ENCODE measurements around the gene MAGI2.

The MAGI2 gene

GRCh38 chr7:78203042-78203720 lies 1250.3 kb downstream of the MAGI2 start:
- Mint-ChIP-seq H3K9me3 (no peaks in the 10 kb centered on the region), H3K27ac (no peak overlapping the region), H3K27me3 (ENCODE audit: low read depth) (no peaks in the 10 kb centered on the region), H3K36me3 (ENCODE audit: low read depth) (no peaks in the 10 kb centered on the region), H3K4me3 (no peak overlapping the region), H3K4me1 (ENCODE audit: low read depth) (no peaks in the 10 kb centered on the region)
- no peak for DNase-seq (ENCODE audit: low spot score)

DNA sequence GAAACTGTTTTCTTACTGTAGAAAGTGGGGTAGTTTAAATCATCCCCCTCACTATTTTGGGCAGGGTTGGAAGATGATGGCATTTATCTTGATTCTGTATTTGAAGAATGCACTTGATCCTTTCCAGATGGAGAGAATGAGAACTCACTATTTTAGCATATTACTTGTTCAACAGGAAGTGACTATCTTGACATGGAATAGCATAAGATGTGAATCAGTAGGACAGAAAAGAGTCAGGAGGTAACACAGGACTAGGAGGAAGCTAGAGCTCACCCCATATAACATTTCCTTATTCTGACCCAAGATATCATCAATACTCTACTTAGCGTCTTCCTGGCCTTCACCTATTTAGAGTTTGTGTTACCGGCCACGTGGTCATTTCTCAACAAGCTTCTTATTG lies 1254.7 kb downstream of the MAGI2 start:
- no peaks in the 10 kb centered on the region for H3K36me3 Mint-ChIP-seq (ENCODE audit: low read depth)
- no peak overlapping the region for H3K27ac Mint-ChIP-seq
- H3K4me3 Mint-ChIP-seq: no peak overlapping the region
- H3K4me1 Mint-ChIP-seq (ENCODE audit: low read depth): no peaks in the 10 kb centered on the region
- H3K27me3 Mint-ChIP-seq (ENCODE audit: low read depth): no peaks in the 10 kb centered on the region
- no peaks in the 10 kb centered on the region for H3K9me3 Mint-ChIP-seq
- DNase-seq (ENCODE audit: low spot score): no peak

GRCh38 chr7:78197447-78197846 lies 1256.0 kb downstream of the MAGI2 start:
- no peaks in the 10 kb centered on the region for H3K27me3 Mint-ChIP-seq (ENCODE audit: low read depth)
- no peak overlapping the region for H3K4me3 Mint-ChIP-seq
- H3K4me1 Mint-ChIP-seq (ENCODE audit: low read depth): no peaks in the 10 kb centered on the region
- no peaks in the 10 kb centered on the region for H3K36me3 Mint-ChIP-seq (ENCODE audit: low read depth)
- no peaks in the 10 kb centered on the region for H3K9me3 Mint-ChIP-seq
- DNase-seq (ENCODE audit: low spot score): no peak
- H3K27ac Mint-ChIP-seq: no peak overlapping the region

GRCh38 chr7:78195281-78195680 lies 1258.2 kb downstream of the MAGI2 start:
- no peak for DNase-seq (ENCODE audit: low spot score)
- Mint-ChIP-seq H3K27me3 (ENCODE audit: low read depth) (no peaks in the 10 kb centered on the region), H3K27ac (no peak overlapping the region), H3K36me3 (ENCODE audit: low read depth) (no peaks in the 10 kb centered on the region), H3K4me3 (no peak overlapping the region), H3K4me1 (ENCODE audit: low read depth) (no peaks in the 10 kb centered on the region), H3K9me3 (no peaks in the 10 kb centered on the region)

GRCh38 chr7:78194611-78195010 lies 1258.9 kb downstream of the MAGI2 start:
- no peak overlapping the region for H3K27ac Mint-ChIP-seq
- no peak overlapping the region for H3K4me3 Mint-ChIP-seq
- no peaks in the 10 kb centered on the region for H3K9me3 Mint-ChIP-seq

DNA sequence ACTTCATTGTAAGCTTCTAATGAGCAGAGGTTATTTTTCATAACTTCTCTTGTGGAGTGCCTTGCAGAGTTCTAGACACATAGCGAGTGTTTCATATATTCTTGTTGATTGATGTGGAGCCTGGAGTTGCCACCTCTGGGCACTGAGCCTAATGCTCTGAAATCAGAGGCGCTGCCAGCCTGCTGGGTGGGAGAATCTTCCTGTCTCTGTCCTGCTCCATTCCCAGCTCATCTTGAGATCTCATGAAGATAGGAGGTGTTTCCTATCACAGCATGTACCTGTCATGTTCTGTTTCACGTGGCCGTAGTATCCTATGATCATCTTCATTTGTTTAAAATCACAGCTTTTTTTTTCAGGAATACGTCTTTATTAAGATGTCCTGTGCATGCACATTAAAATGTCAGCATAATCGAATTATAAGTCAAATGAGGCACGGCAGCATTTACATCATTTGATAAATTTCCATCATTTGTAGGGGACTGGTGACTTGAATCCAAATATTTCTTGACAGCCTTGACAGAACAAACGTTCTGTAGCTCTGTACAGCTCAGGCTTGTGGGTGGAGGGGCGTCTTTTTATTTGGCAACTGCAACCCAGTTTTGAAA lies 1261.9 kb downstream of the MAGI2 start:
- H3K4me3 Mint-ChIP-seq: no peak overlapping the region
- H3K27me3 Mint-ChIP-seq (ENCODE audit: low read depth): no peaks in the 10 kb centered on the region
- H3K4me1 Mint-ChIP-seq (ENCODE audit: low read depth): no peaks in the 10 kb centered on the region
- DNase-seq (ENCODE audit: low spot score): no peak
- no peaks in the 10 kb centered on the region for H3K9me3 Mint-ChIP-seq
- no peak overlapping the region for H3K27ac Mint-ChIP-seq
- no peaks in the 10 kb centered on the region for H3K36me3 Mint-ChIP-seq (ENCODE audit: low read depth)

More at GRCh38 chr7:78194611-78195010, 1258.9 kb downstream of the MAGI2 start:
- Mint-ChIP-seq H3K36me3 (ENCODE audit: low read depth) (no peaks in the 10 kb centered on the region), H3K27me3 (ENCODE audit: low read depth) (no peaks in the 10 kb centered on the region), H3K4me1 (ENCODE audit: low read depth) (no peaks in the 10 kb centered on the region)
- DNase-seq (ENCODE audit: low spot score): no peak

- H3K4me1 Mint-ChIP-seq (ENCODE audit: low read depth): no peaks in the 10 kb centered on the region
- no peak overlapping the region for H3K4me3 Mint-ChIP-seq
- no peaks in the 10 kb centered on the region for H3K9me3 Mint-ChIP-seq
- no peaks in the 10 kb centered on the region for H3K36me3 Mint-ChIP-seq (ENCODE audit: low read depth)
- no peak for DNase-seq (ENCODE audit: low spot score)
- no peaks in the 10 kb centered on the region for H3K27me3 Mint-ChIP-seq (ENCODE audit: low read depth)
- H3K27ac Mint-ChIP-seq: no peak overlapping the region
These were observed 1263.7 kb downstream of the MAGI2 start for GRCh38 chr7:78189762-78190161.

DNA sequence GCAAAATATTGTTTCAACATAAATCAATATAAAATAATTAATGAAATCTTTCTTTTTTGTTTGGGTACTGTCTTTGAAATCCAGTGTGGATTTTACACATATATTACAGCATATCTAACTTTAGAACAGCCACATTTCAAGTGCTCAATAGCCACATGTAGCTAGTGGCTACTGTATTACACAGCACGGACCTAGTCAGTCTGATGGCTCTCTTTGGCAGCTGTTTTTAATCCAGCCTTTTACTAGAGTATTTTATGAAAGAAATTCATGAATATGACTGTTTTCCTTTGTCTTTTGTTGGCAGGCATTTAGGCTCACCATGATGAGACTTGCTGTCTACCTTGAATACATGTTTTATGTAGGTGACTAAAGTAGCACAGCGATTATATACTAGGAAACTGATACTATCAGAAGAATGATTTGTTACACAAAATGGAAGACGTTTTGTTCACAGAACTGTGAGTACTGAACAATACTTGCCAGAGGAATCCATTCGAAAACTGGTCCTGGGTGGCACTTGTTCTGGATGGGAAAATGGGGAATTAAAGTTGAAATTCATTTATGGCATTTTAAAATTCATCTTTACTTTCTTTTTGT lies 1268.2 kb downstream of the MAGI2 start:
- Mint-ChIP-seq H3K9me3 (no peaks in the 10 kb centered on the region), H3K27ac (no peak overlapping the region), H3K27me3 (ENCODE audit: low read depth) (no peaks in the 10 kb centered on the region), H3K36me3 (ENCODE audit: low read depth) (no peaks in the 10 kb centered on the region), H3K4me3 (no peak overlapping the region), H3K4me1 (ENCODE audit: low read depth) (no peaks in the 10 kb centered on the region)
- no peak for DNase-seq (ENCODE audit: low spot score)

GRCh38 chr7:78184299-78184698 lies 1269.2 kb downstream of the MAGI2 start:
- DNase-seq (ENCODE audit: low spot score): no peak
- no peaks in the 10 kb centered on the region for H3K36me3 Mint-ChIP-seq (ENCODE audit: low read depth)
- no peak overlapping the region for H3K27ac Mint-ChIP-seq
- no peaks in the 10 kb centered on the region for H3K4me1 Mint-ChIP-seq (ENCODE audit: low read depth)
- no peaks in the 10 kb centered on the region for H3K9me3 Mint-ChIP-seq
- H3K4me3 Mint-ChIP-seq: no peak overlapping the region
- no peaks in the 10 kb centered on the region for H3K27me3 Mint-ChIP-seq (ENCODE audit: low read depth)

DNA sequence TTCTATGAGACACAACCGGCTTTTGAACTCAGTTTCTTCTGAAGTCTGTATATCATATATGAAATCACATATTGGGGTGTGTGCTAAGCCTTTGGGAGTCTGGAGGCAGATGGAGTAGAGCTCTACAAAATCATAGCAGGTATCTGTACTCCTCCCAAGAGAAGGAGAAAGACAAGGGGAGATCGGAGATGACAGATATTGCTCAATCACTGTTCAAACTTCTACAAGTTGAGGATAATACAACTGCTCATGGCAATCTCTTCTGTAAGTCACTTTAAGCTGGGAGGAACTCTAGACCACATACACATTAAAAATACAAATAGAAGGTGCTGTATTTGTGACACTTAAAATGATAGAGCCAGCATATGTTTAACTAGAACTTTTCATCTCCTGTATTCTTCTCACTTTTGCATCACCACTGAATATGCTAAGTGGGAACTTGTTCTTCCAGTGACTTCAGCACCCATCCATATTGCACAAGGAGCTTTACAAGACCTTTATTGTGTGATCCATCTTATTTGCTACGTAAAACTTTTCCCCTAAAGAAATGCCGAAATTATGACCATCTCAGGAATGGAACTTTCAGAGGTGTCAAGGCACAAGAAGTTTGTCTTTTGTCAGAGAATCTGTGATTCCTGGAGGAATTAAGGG lies 1273.5 kb downstream of the MAGI2 start:
- H3K27me3 Mint-ChIP-seq (ENCODE audit: low read depth): no peaks in the 10 kb centered on the region
- no peak overlapping the region for H3K27ac Mint-ChIP-seq
- DNase-seq (ENCODE audit: low spot score): no peak
- no peak overlapping the region for H3K4me3 Mint-ChIP-seq
- H3K4me1 Mint-ChIP-seq (ENCODE audit: low read depth): no peaks in the 10 kb centered on the region
- no peaks in the 10 kb centered on the region for H3K36me3 Mint-ChIP-seq (ENCODE audit: low read depth)
- no peaks in the 10 kb centered on the region for H3K9me3 Mint-ChIP-seq

- no peak overlapping the region for H3K4me3 Mint-ChIP-seq
- no peak overlapping the region for H3K27ac Mint-ChIP-seq
- no peaks in the 10 kb centered on the region for H3K4me1 Mint-ChIP-seq (ENCODE audit: low read depth)
- H3K9me3 Mint-ChIP-seq: no peaks in the 10 kb centered on the region
- no peaks in the 10 kb centered on the region for H3K27me3 Mint-ChIP-seq (ENCODE audit: low read depth)
- no peaks in the 10 kb centered on the region for H3K36me3 Mint-ChIP-seq (ENCODE audit: low read depth)
- DNase-seq (ENCODE audit: low spot score): no peak
These were observed 1274.3 kb downstream of the MAGI2 start for GRCh38 chr7:78179211-78179610.

- no peak for DNase-seq (ENCODE audit: low spot score)
- no peaks in the 10 kb centered on the region for H3K4me1 Mint-ChIP-seq (ENCODE audit: low read depth)
- no peak overlapping the region for H3K4me3 Mint-ChIP-seq
- no peaks in the 10 kb centered on the region for H3K9me3 Mint-ChIP-seq
- H3K27me3 Mint-ChIP-seq (ENCODE audit: low read depth): no peaks in the 10 kb centered on the region
- H3K27ac Mint-ChIP-seq: no peak overlapping the region
- H3K36me3 Mint-ChIP-seq (ENCODE audit: low read depth): no peaks in the 10 kb centered on the region
These were observed 1275.1 kb downstream of the MAGI2 start for GRCh38 chr7:78178319-78178718.

GRCh38 chr7:78176171-78176570 lies 1277.3 kb downstream of the MAGI2 start:
- Mint-ChIP-seq H3K36me3 (ENCODE audit: low read depth) (no peaks in the 10 kb centered on the region), H3K9me3 (no peaks in the 10 kb centered on the region), H3K27me3 (ENCODE audit: low read depth) (peaks cover 2% of the 10 kb centered on the region), H3K4me3 (no peak overlapping the region), H3K27ac (no peak overlapping the region), H3K4me1 (ENCODE audit: low read depth) (no peaks in the 10 kb centered on the region)
- no peak for DNase-seq (ENCODE audit: low spot score)

DNA sequence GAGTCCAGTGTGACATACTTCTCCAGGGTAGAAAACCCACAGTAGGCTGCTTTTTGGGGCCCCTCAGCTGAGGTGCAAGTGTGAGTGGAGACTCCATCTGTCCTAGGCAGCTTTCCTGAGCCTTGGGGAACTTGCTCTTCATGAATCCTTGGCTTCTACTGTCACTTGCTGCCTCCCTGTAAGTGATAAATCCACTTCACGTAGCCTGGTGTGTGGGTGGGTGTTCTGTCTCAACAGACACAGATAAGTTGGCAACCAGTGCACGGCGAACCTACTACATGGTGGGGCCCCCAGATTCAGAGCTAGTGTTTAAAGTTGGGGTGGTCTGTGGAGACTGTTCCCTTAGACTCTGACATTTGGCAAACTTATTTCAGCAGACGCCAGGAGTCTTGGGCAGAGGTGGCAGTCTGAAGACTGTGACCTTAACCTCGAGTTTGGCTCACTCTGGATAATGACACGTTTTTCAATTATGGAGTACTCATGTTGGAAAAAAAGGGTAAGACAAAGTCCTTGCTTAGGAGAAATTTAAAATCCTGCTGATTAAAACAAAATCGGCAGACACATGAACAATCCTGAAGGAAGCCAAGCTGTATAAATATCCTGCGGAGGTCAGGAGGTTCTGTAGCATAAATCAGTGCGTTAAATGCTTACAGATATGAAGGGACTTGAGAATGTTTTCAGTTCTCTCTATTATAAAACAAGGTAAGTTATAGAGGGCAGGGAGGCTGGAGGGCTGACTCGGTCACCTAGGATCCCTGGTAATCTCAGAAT lies 1278.0 kb downstream of the MAGI2 start:
- DNase-seq (ENCODE audit: low spot score): no peak
- Mint-ChIP-seq H3K4me1 (ENCODE audit: low read depth) (no peaks in the 10 kb centered on the region), H3K27ac (no peak overlapping the region), H3K4me3 (no peak overlapping the region), H3K27me3 (ENCODE audit: low read depth) (peaks cover 2% of the 10 kb centered on the region), H3K9me3 (no peaks in the 10 kb centered on the region), H3K36me3 (ENCODE audit: low read depth) (no peaks in the 10 kb centered on the region)
